HepG2 (cell line): ENCODE measurements around the gene CAPN2. TPM values are rescaled to one million over a fixed set of nuclear protein-coding genes. Genes with fewer than 3 reads are reported as not detected.

ENCODE experiments used
- ATAC-seq: fragments of 200-7000 bp; cut with Tn5 transposase; 3 replicates; pipeline ENCODE4 v1.9.1; 2020; ENCODE audit warnings: mild to moderate bottlenecking, moderate library complexity
- BruUV-seq: library from RNA; stranded (reverse); fragments of 400-500 nt; replicated peaks from 2 replicates; lab custom pipeline; 2021; lab: Mats Ljungman, UMichigan
- CTCF ChIA-PET: fragments of 300-600 bp; formaldehyde crosslinking; extraction: SDS; loops from one replicate; lab custom pipeline; 2021; ENCODE audit warnings: low total read pairs, inconsistent platforms, low intra/inter-chr PET ratio; lab: Yijun Ruan, JAX
- POLR2A ChIA-PET: fragments of 350-600 bp; sonication (Branson Sonifier 250); formaldehyde crosslinking; loops from one replicate; lab custom pipeline; 2020; ENCODE audit warnings: antibody characterized with exemption, inconsistent platforms; lab: Yijun Ruan, JAX
- DNase-seq: peaks from one replicate; pipeline ENCODE4 v3.0.0-alpha.2; 2015; ENCODE audit warnings: low spot score
- FAIRE-seq: peaks from 3 replicates; lab custom pipeline; 2011; peaks lifted over from hg19 to GRCh38; lab: Jason Lieb, UNC
- H2AFZ ChIP-seq: one replicate; pipeline ENCODE4 v1.6.1; 2011; ENCODE audit warnings: low read length, inconsistent platforms
- H3K27ac ChIP-seq: fragments of 300-600 bp; 3 replicates; pipeline ENCODE4 v1.8.0; 2011; ENCODE audit warnings: mixed run types, mild to moderate bottlenecking, mixed read lengths, low read length, inconsistent platforms; ENCODE audit not compliant: insufficient read depth; ENCODE audit errors: extremely low read length
- H3K27me3 ChIP-seq, 2 experiments: fragments of 200-600 bp in 1 of 2; 2 replicates in 1 of 2; 3 replicates in 1 of 2; pipeline versions ENCODE4 v1.6.0 to v1.8.0; 2011; ENCODE audit warnings: low read length in 2 of 2, mild to moderate bottlenecking in 2 of 2, moderate library complexity in 2 of 2, inconsistent platforms in 1 of 2; ENCODE audit not compliant: insufficient read depth in 2 of 2, control insufficient read depth in 1 of 2
- H3K36me3 ChIP-seq, 2 experiments: fragments of 200-600 bp in 1 of 2; replicated peaks in 1 of 2; 2 replicates in 1 of 2; 3 replicates in 1 of 2; pipeline versions ENCODE4 v1.5.1 to v1.8.0; 2011; ENCODE audit warnings: low read length in 2 of 2, inconsistent platforms in 1 of 2; ENCODE audit not compliant: insufficient read depth in 2 of 2, control insufficient read depth in 1 of 2
- H3K4me1 ChIP-seq: 2 replicates; pipeline ENCODE4 v1.5.1; 2012; ENCODE audit warnings: low read length, inconsistent platforms; ENCODE audit not compliant: insufficient read depth
- H3K4me2 ChIP-seq: 2 replicates; pipeline ENCODE4 v1.6.0; 2011; ENCODE audit warnings: low read depth, low read length, inconsistent platforms
- H3K4me3 ChIP-seq, 3 experiments: fragments of 200-600 bp in 1 of 3; sonication (generic), shearing (Covaris generic) in 1 of 3; replicated peaks in 1 of 3; 2 replicates each; pipeline ENCODE4 v1.5.1; 2011 to 2016; ENCODE audit warnings: low read length in 3 of 3, inconsistent platforms in 2 of 3, low read depth in 2 of 3, mild to moderate bottlenecking in 2 of 3, control low read depth in 1 of 3, mixed read lengths in 1 of 3; ENCODE audit not compliant: insufficient read depth in 1 of 3
- H3K79me2 ChIP-seq: one replicate; pipeline ENCODE4 v1.6.1; 2011; ENCODE audit warnings: low read length, inconsistent platforms; ENCODE audit not compliant: insufficient read depth
- H3K9ac ChIP-seq: 2 replicates; pipeline ENCODE4 v1.6.0; 2011; ENCODE audit warnings: mild to moderate bottlenecking, low read depth, low read length, inconsistent platforms; ENCODE audit not compliant: insufficient read depth
- H3K9me3 ChIP-seq: 2 replicates; pipeline ENCODE4 v1.5.1; 2012; ENCODE audit warnings: mild to moderate bottlenecking, low read length
- H4K20me1 ChIP-seq: 2 replicates; pipeline ENCODE4 v1.6.0; 2011; ENCODE audit warnings: inconsistent platforms, mild to moderate bottlenecking, low read length, moderate library complexity; ENCODE audit not compliant: insufficient read depth
- FOXP4 ChIP-seq: sonication (generic); formaldehyde crosslinking; IDR thresholded peaks from 2 replicates; pipeline ENCODE4 v1.4.0; 2020; ENCODE audit warnings: missing genetic modification reagents
- NR0B2 ChIP-seq: sonication (generic); formaldehyde crosslinking; IDR thresholded peaks from 2 replicates; pipeline ENCODE4 v1.4.0; 2020; ENCODE audit warnings: mild to moderate bottlenecking, missing genetic modification reagents
- ZNF280B ChIP-seq: sonication (generic); formaldehyde crosslinking; IDR thresholded peaks from 2 replicates; pipeline ENCODE4 v1.5.0; 2020; ENCODE audit warnings: missing genetic modification reagents, mild to moderate bottlenecking, borderline replicate concordance
- ZNF530 ChIP-seq: sonication (generic); formaldehyde crosslinking; IDR thresholded peaks from 2 replicates; pipeline ENCODE4 v1.5.0; 2020; ENCODE audit warnings: low read depth, mild to moderate bottlenecking, missing genetic modification reagents
- WGBS: methylation state at CpG from one replicate; pipeline ENCODE4 v1.1.6; 2017; ENCODE audit warnings: low lambda C conversion rate; 5-methylcytosine and 5-hydroxymethylcytosine counted together
- in situ Hi-C: cut with HindIII; loops from 2 replicates; pipeline ENCODE4 v1.10.0; 2017; ENCODE audit warnings: low pct_unique_long_range_greater_than_20kb; ENCODE audit not compliant: extremely low pct_ligation_motif_present
- intact Hi-C: fragments of 100-400 bp; cut with micrococcal nuclease; formaldehyde crosslinking; loops from one replicate; pipeline ENCODE4 v1.10.0; 2022; ENCODE audit not compliant: unreplicated experiment
- polyA plus RNA-seq, 8 experiments: library from polyadenylated mRNA; depleted of rRNA in 3 of 8; stranded (reverse) in 7 of 8; unstranded in 1 of 8; fragments of >200 nt; fragmentation: Illumina TruSeq in 4 of 8; extraction: Trizol in 4 of 8; gene quantifications; 2 replicates each; pipeline versions ENCODE4 v1.2.1 to v1.2.3, GENCODE V29; 2011 to 2016; ENCODE audit warnings: low read depth in 4 of 8, missing spikeins in 1 of 8, mixed read lengths in 1 of 8; ENCODE audit not compliant: insufficient read depth in 1 of 8
- total RNA-seq, 5 experiments: library from RNA; depleted of rRNA; stranded (reverse); fragments of >200 nt; fragmentation: Illumina TruSeq; extraction: Trizol; gene quantifications; 2 replicates each; pipeline ENCODE4 v1.2.3, GENCODE V29; 2016; ENCODE audit warnings: low read depth in 1 of 5

The CAPN2 gene
- total and polyA plus RNA-seq, 2 of the 13 experiments (the other 11 are each of a cell fraction or from before 2014, with no cell fraction given), result 6.2 to 7.4 TPM

- no peak for TF ChIP-seq FOXP4 (CRISPR knock-in tag)
Measured at GRCh38 chr1:223723351-223723904, 11.1 kb downstream of the CAPN2 start (continued).

GRCh38 chr1:223724376-223724775, 12.0 kb downstream of the CAPN2 start:
- ATAC-seq (no peak), DNase-seq (no peak), FAIRE-seq (no peak)
- no peak overlapping the region for H3K27ac ChIP-seq
- H3K9me3 ChIP-seq, result no peaks in the 10 kb centered on the region
- no peak overlapping the region for H3K4me3 ChIP-seq
- no peak overlapping the region for H3K4me2 ChIP-seq
- H3K4me1 ChIP-seq, result peaks cover 22% of the 10 kb centered on the region
- H3K79me2 ChIP-seq, result no peaks in the 10 kb centered on the region
- H2AFZ ChIP-seq, result no peak overlapping the region
- H3K9ac ChIP-seq, result no peak overlapping the region
- BruUV-seq, result no TSS peak
- TF ChIP-seq ZNF530 (CRISPR knock-in tag) (no peak), ZNF280B (CRISPR knock-in tag) (no peak), NR0B2 (CRISPR knock-in tag) (no peak)
- TF ChIP-seq, all 625 proteins: peak for 0
- H3K36me3 ChIP-seq, result no peaks in the 10 kb centered on the region; a peak in 1 of 5 replicates
- H4K20me1 ChIP-seq, result no peaks in the 10 kb centered on the region
- ChIA-PET CTCF (no interaction called here), POLR2A (no interaction called here)
- in situ Hi-C loops, result no loop called here
- H3K27me3 ChIP-seq, result no peaks in the 10 kb centered on the region
- 87% methylated on average over 4 of the region's 4 CpGs for WGBS
- intact Hi-C loops, result no loop called here
